ENCODE data around the gene MAML2.

The MAML2 gene

DNA sequence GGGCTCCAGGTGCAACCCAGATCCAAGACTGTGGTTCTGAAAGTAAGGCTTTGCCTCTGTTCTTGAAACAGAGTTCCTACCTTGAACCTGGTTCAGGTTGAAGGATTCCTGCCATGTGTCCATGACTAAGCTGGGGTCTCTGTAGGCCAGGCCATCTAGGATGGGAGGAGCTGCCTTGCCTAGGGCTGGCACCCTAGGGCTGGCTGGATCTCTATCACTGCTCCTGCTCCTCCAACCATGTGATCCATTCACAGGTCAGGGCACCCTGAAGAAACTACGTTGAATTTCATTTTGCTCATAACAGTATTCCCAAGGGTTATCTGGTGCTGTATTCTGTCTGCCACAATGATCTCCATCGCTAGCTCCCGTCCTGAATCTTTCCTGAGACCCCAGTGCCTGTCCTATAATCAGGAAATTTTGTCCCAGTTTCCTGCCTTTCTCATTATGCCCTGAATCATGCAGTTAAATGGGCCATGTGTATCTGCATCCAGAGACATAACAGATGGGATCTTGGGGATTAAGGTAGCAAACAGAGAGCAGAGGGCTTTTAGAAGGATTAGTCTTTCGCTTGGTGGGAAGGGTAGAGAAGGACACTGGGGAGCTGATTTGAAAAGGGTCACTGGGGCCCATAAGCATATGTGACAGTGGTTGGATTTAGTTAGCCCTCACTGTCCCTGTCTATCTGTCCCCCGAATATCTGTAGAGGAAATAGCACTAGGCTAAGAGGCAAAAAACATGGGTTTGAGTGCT lies 320.9 kb downstream of the MAML2 start:
- TF ChIP-seq CTCF (IDR thresholded peaks at IDR 0.05), result no peak
- TF ChIP-seq ZFX (IDR thresholded peaks at IDR 0.05; ENCODE audit: borderline replicate concordance), result no peak
- H3K27ac ChIP-seq, result no peak overlapping the region

- no peak for TF ChIP-seq ZFX (IDR thresholded peaks at IDR 0.05; ENCODE audit: borderline replicate concordance)
- TF ChIP-seq CTCF (IDR thresholded peaks at IDR 0.05), result no peak
- no peak overlapping the region for H3K27ac ChIP-seq
These were observed 322.9 kb downstream of the MAML2 start for GRCh38 chr11:96019810-96020747.

DNA sequence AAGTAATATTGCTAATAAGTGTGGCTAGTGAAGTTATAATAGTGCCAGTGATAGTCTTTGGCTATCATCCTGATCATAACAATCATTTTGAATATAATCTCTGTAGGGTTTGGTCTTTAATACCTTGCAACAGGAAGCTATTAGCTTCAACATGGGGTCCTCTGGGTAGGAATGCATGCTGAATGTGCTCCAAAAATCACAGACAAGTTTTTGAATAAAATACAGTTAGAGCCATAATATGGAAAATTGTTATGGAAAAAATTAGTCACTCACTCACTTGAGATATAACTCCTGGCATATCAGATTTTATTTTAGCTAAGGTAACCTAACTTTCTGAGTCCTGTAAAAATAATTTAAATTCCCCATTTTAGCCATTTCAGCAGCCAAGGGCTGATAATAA lies 323.7 kb downstream of the MAML2 start:
- H3K27ac ChIP-seq, result no peak overlapping the region
- TF ChIP-seq CTCF (IDR thresholded peaks at IDR 0.05), result no peak
- no peak for TF ChIP-seq ZFX (IDR thresholded peaks at IDR 0.05; ENCODE audit: borderline replicate concordance)

DNA sequence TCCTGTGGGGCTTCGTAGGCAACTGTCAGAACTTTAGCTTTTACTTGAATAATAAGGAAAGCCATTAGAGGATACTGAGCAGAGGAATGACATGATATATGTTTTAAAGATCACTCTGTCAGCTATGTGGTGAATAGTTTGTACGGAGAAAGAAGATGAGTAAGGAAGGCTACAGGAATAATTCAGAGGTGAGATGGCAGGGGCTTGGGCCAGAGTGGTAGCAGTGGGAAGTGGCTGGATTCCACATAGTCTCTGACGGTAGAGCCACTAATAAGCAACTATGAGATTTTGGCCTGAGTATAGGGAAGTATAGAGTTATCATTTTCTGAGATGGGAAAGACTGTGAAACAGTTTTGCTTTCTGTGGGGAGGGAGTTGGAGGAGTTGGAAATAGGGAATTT lies 325.1 kb downstream of the MAML2 start:
- no peak for TF ChIP-seq ZFX (IDR thresholded peaks at IDR 0.05; ENCODE audit: borderline replicate concordance)
- no peak for TF ChIP-seq CTCF (IDR thresholded peaks at IDR 0.05)
- no peak overlapping the region for H3K27ac ChIP-seq

DNA sequence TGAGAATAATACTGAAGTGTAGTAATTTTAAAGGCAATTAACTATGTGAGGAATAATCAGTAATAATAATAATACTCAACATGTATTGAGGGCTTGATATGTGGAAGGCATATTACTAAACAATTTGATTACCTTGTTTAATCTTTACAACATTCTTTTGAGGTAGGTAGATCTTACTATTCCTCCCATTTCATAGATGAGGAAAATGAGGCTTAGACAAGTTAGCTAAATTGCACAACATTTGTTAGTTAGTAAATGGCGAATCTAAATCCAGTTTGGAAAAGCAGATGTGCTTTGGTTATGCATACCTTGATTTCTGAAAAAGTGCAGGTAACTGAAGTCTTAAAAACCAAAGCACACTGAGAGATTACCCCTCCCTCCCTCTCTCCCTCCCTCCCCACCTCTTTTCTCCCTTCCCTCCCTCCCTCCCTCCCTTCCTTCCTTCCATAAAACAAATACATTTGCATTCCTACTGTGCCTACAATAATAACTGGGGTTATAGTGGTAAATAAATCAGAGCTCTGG lies 326.0 kb downstream of the MAML2 start:
- TF ChIP-seq CTCF (IDR thresholded peaks at IDR 0.05) (no peak), ZFX (IDR thresholded peaks at IDR 0.05; ENCODE audit: borderline replicate concordance) (no peak)
- no peak overlapping the region for H3K27ac ChIP-seq

DNA sequence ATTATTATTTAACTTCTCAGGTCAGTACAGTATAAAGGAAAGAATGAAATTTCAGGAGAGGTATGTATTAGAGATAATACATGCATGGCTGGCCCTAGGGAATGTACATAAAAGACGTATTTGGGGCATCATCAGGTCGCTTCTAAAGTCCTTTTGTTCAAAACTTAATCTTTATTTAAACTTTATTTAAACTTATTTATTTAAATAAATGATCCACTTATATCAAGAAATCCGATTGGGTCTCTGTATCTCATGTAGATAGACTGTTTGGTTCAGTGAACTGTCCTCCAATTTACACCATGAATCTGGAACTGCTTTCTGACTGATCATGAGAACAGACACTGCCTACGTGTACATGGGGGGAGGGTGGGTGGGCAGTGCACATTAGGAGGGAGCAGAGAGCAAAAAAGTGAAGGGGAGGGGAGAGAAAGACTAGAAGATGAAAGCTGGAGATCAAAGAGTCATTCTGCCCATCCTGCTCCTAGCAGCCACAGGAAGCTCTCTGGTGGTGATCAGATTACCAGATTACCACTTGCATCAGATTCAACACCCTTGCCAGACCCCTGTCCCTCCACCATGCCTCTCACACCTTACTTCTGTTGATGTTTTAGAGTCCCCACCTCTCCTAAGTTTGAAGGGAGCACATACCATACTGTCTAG lies 327.0 kb downstream of the MAML2 start:
- no peak overlapping the region for H3K27ac ChIP-seq
- TF ChIP-seq ZFX (IDR thresholded peaks at IDR 0.05; ENCODE audit: borderline replicate concordance) (no peak), CTCF (IDR thresholded peaks at IDR 0.05) (no peak)

Data from 22Rv1 (cell line).